Measurements from ENCODE around the gene AUTS2.

DNA sequence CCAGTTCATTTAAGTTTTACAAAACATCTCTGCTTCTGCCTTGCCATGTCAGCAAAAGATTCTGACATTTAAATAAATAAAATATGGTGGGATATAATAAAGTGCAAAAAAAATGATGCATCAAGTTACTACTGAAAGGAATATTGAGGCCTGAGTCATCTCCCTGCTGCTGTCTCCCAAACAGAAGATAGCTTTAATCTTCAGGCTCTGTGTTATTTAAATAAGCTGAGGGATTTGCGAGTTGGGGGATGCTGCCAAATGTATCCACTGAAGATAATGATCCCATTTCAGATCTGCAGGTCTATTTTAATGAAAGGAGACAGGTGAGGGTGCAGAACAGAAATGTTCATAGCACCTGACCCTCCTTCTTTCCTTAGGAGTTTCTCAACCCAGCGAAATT, 720.8 kb downstream of the AUTS2 start:
- TF ChIP-seq, protein P1, sequence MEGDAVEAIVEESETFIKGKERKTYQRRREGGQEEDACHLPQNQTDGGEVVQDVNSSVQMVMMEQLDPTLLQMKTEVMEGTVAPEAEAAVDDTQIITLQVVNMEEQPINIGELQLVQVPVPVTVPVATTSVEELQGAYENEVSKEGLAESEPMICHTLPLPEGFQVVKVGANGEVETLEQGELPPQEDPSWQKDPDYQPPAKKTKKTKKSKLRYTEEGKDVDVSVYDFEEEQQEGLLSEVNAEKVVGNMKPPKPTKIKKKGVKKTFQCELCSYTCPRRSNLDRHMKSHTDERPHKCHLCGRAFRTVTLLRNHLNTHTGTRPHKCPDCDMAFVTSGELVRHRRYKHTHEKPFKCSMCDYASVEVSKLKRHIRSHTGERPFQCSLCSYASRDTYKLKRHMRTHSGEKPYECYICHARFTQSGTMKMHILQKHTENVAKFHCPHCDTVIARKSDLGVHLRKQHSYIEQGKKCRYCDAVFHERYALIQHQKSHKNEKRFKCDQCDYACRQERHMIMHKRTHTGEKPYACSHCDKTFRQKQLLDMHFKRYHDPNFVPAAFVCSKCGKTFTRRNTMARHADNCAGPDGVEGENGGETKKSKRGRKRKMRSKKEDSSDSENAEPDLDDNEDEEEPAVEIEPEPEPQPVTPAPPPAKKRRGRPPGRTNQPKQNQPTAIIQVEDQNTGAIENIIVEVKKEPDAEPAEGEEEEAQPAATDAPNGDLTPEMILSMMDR (IDR thresholded peaks at IDR 0.05 in 2 of 3, conservative IDR thresholded peaks at IDR 0.05 in 1 of 3; ENCODE audit: control insufficient read depth in 2 of 3, extremely low read depth in 1 of 3, insufficient read depth in 1 of 3, low read depth in 3 of 3, low read length in 3 of 3): no peak
- no peak for TF ChIP-seq ZNF217 (IDR thresholded peaks at IDR 0.05)
- no peak for TF ChIP-seq NR2C2 (IDR thresholded peaks at IDR 0.05; ENCODE audit: borderline replicate concordance, control insufficient read depth, insufficient read length, low read depth)
- no peak for TF ChIP-seq ZNF384 (IDR thresholded peaks at IDR 0.05; ENCODE audit: borderline replicate concordance, low read depth, low read length)
- TF ChIP-seq CEBPB (IDR thresholded peaks at IDR 0.05; ENCODE audit: borderline replicate concordance in 1 of 2, low read depth in 2 of 2, low read length in 2 of 2): no peak
- TF ChIP-seq, protein P2, sequence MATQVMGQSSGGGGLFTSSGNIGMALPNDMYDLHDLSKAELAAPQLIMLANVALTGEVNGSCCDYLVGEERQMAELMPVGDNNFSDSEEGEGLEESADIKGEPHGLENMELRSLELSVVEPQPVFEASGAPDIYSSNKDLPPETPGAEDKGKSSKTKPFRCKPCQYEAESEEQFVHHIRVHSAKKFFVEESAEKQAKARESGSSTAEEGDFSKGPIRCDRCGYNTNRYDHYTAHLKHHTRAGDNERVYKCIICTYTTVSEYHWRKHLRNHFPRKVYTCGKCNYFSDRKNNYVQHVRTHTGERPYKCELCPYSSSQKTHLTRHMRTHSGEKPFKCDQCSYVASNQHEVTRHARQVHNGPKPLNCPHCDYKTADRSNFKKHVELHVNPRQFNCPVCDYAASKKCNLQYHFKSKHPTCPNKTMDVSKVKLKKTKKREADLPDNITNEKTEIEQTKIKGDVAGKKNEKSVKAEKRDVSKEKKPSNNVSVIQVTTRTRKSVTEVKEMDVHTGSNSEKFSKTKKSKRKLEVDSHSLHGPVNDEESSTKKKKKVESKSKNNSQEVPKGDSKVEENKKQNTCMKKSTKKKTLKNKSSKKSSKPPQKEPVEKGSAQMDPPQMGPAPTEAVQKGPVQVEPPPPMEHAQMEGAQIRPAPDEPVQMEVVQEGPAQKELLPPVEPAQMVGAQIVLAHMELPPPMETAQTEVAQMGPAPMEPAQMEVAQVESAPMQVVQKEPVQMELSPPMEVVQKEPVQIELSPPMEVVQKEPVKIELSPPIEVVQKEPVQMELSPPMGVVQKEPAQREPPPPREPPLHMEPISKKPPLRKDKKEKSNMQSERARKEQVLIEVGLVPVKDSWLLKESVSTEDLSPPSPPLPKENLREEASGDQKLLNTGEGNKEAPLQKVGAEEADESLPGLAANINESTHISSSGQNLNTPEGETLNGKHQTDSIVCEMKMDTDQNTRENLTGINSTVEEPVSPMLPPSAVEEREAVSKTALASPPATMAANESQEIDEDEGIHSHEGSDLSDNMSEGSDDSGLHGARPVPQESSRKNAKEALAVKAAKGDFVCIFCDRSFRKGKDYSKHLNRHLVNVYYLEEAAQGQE (IDR thresholded peaks at IDR 0.05; ENCODE audit: low read depth, low read length): no peak
- no peak for TF ChIP-seq POLR2AphosphoS2 (IDR thresholded peaks at IDR 0.05; ENCODE audit: low read depth, low read length)
- TF ChIP-seq CBX3 (IDR thresholded peaks at IDR 0.05; ENCODE audit: borderline replicate concordance, low read depth): no peak

All from GM12878 (cell line).